HG02759 (cell line): Measurements from ENCODE around the gene ARHGEF4.

Experiments used
- ATAC-seq: cut with Tn5 transposase; IDR thresholded peaks from one replicate; pipeline ENCODE4 v1.9.1; 2021; ENCODE audit warnings: mild to moderate bottlenecking, moderate library complexity; ENCODE audit not compliant: unreplicated experiment

Gene ARHGEF4

GRCh38 chr2:130832296-130832940 is 4.3 kb upstream of the ARHGEF4 start:
- no peak for ATAC-seq

GRCh38 chr2:130834091-130834930 is 2.4 kb upstream of the ARHGEF4 start:
- no peak for ATAC-seq

GRCh38 chr2:130834931-130835765 is 1.6 kb upstream of the ARHGEF4 start:
- no peak for ATAC-seq

- ATAC-seq, result no peak
Observed at GRCh38 chr2:130835766-130836015, 1.0 kb upstream of the ARHGEF4 start.

- no peak for ATAC-seq
Observed at GRCh38 chr2:130837175-130837810, 579 bp downstream of the ARHGEF4 start.

GRCh38 chr2:130837811-130838565 is 1.3 kb downstream of the ARHGEF4 start:
- no peak for ATAC-seq

- ATAC-seq, result no peak
Observed at GRCh38 chr2:130839011-130839780, 2.5 kb downstream of the ARHGEF4 start.

- no peak for ATAC-seq
Observed at GRCh38 chr2:130840506-130840905, 3.8 kb downstream of the ARHGEF4 start.

GRCh38 chr2:130841741-130842365 is 5.1 kb downstream of the ARHGEF4 start:
- ATAC-seq, result no peak

GRCh38 chr2:130842770-130843169 is 6.1 kb downstream of the ARHGEF4 start:
- ATAC-seq, result no peak

- no peak for ATAC-seq
Observed at GRCh38 chr2:130843321-130843985, 6.7 kb downstream of the ARHGEF4 start.

GRCh38 chr2:130844161-130844560 is 7.4 kb downstream of the ARHGEF4 start:
- no peak for ATAC-seq

GRCh38 chr2:130845505-130846085 is 8.9 kb downstream of the ARHGEF4 start:
- ATAC-seq, result no peak

GRCh38 chr2:130846233-130846632 is 9.5 kb downstream of the ARHGEF4 start:
- ATAC-seq, result no peak

GRCh38 chr2:130846686-130847375 is 10.1 kb downstream of the ARHGEF4 start:
- ATAC-seq, result no peak

- ATAC-seq, result no peak
Observed at GRCh38 chr2:130847776-130848525, 11.2 kb downstream of the ARHGEF4 start.

GRCh38 chr2:130848526-130849210 is 12.0 kb downstream of the ARHGEF4 start:
- ATAC-seq, result no peak
